Measurements from ENCODE around the gene LPIN3.

The LPIN3 gene

GRCh38 chr20:41327178-41327577 lies 13.4 kb upstream of the LPIN3 start:
- no peak for DNase-seq

GRCh38 chr20:41329435-41330342 lies 10.9 kb upstream of the LPIN3 start:
- DNase-seq, result peak; percentile 74

GRCh38 chr20:41330343-41330720 lies 10.3 kb upstream of the LPIN3 start:
- DNase-seq, result no peak

- no peak for DNase-seq
These were observed 9.7 kb upstream of the LPIN3 start for GRCh38 chr20:41330941-41331340.

GRCh38 chr20:41331731-41332130 lies 8.9 kb upstream of the LPIN3 start:
- no peak for DNase-seq

GRCh38 chr20:41334036-41334435 lies 6.6 kb upstream of the LPIN3 start:
- DNase-seq, result no peak

- no peak for DNase-seq
These were observed 5.9 kb upstream of the LPIN3 start for GRCh38 chr20:41334443-41335421.

GRCh38 chr20:41335591-41335990 lies 5.0 kb upstream of the LPIN3 start:
- DNase-seq, result no peak

- DNase-seq, result no peak
These were observed 3.7 kb upstream of the LPIN3 start for GRCh38 chr20:41336711-41337492.

GRCh38 chr20:41339957-41340326 lies 679 bp upstream of the LPIN3 start:
- peak; percentile 79 for DNase-seq

GRCh38 chr20:41342474-41343464 lies 2.1 kb downstream of the LPIN3 start:
- no peak for DNase-seq

- no peak for DNase-seq
These were observed 3.9 kb downstream of the LPIN3 start for GRCh38 chr20:41344477-41344876.

GRCh38 chr20:41344938-41345728 lies 4.5 kb downstream of the LPIN3 start:
- no peak for DNase-seq

GRCh38 chr20:41345729-41346067 lies 5.1 kb downstream of the LPIN3 start:
- DNase-seq, result no peak

- DNase-seq, result peak; percentile 72
These were observed 7.2 kb downstream of the LPIN3 start for GRCh38 chr20:41347523-41348429.

- DNase-seq, result peak; percentile 25
These were observed 8.0 kb downstream of the LPIN3 start for GRCh38 chr20:41348430-41349172.

- DNase-seq, result no peak
These were observed 8.6 kb downstream of the LPIN3 start for GRCh38 chr20:41349266-41349665.

- DNase-seq, result peak; percentile 22
These were observed 9.3 kb downstream of the LPIN3 start for GRCh38 chr20:41349943-41350342.

- DNase-seq, result peak; percentile 18
These were observed 9.9 kb downstream of the LPIN3 start for GRCh38 chr20:41350408-41350962.
